ENCODE data around the gene CCS. TPM values are rescaled to one million over a fixed set of nuclear protein-coding genes. Genes with fewer than 3 reads are reported as not detected.
"Not testable (repeated sequence)": the region's sequence is repeated elsewhere in the genome, so short reads cannot be mapped to it uniquely, and the experiment has no call there.

CCS gene
- total and polyA plus RNA-seq, 2 experiments from 2014 or later, result 41.5 to 97.8 TPM

DNA sequence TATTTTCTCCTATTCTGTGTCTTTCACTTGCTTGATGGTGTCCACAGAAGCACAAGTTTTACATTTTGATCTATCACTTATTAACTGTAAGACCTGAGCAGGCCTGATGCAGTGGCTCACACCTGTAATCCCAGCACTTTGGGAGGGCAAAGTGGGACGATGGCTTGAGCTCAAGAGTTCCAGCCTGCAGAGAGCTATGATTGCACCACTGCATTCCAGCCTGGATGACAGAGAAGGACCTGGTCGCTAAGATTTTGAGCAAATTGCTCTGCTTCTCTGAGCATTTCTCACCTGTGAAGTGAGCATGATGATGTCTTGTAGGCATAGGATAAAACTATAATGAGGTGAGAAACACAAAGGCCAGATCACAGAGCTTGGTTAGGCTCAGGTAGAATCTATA, 6.8 kb upstream of the CCS start:
- Histone ChIP-seq H3K36me3 (replicated peaks; ENCODE audit: insufficient read depth, low read depth) (no peaks in the 10 kb centered on the region), H3K27ac (no peak overlapping the region), H2AFZ (no peak overlapping the region), H3K9me3 (ENCODE audit: low read depth) (no peaks in the 10 kb centered on the region), H3K4me1 (ENCODE audit: insufficient read depth) (no peaks in the 10 kb centered on the region), H3K79me2 (no peaks in the 10 kb centered on the region), H3K4me2 (no peak overlapping the region), H3K4me3 (no peak overlapping the region), H4K20me1 (ENCODE audit: insufficient read depth, poor library complexity, severe bottlenecking) (no peaks in the 10 kb centered on the region), H3K9me2 (replicated peaks; ENCODE audit: insufficient read depth) (no peaks in the 10 kb centered on the region), H3K27me3 (no peaks in the 10 kb centered on the region)
- DNase-seq (ENCODE audit: low spot score), result no peak
- WGBS (ENCODE audit: low lambda C conversion rate, missing lambda C conversion rate), result 44% methylated on average over 2 of the region's 2 CpGs
- TF ChIP-seq EZH2 (IDR thresholded peaks at IDR 0.05; ENCODE audit: borderline replicate concordance) (no peak), EZH2phosphoT487 (IDR thresholded peaks at IDR 0.05; ENCODE audit: low read depth, severe bottlenecking, unreplicated experiment) (no peak)
- TF ChIP-seq, protein P1, sequence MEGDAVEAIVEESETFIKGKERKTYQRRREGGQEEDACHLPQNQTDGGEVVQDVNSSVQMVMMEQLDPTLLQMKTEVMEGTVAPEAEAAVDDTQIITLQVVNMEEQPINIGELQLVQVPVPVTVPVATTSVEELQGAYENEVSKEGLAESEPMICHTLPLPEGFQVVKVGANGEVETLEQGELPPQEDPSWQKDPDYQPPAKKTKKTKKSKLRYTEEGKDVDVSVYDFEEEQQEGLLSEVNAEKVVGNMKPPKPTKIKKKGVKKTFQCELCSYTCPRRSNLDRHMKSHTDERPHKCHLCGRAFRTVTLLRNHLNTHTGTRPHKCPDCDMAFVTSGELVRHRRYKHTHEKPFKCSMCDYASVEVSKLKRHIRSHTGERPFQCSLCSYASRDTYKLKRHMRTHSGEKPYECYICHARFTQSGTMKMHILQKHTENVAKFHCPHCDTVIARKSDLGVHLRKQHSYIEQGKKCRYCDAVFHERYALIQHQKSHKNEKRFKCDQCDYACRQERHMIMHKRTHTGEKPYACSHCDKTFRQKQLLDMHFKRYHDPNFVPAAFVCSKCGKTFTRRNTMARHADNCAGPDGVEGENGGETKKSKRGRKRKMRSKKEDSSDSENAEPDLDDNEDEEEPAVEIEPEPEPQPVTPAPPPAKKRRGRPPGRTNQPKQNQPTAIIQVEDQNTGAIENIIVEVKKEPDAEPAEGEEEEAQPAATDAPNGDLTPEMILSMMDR (IDR thresholded peaks at IDR 0.05; ENCODE audit: poor library complexity), result no peak

DNA sequence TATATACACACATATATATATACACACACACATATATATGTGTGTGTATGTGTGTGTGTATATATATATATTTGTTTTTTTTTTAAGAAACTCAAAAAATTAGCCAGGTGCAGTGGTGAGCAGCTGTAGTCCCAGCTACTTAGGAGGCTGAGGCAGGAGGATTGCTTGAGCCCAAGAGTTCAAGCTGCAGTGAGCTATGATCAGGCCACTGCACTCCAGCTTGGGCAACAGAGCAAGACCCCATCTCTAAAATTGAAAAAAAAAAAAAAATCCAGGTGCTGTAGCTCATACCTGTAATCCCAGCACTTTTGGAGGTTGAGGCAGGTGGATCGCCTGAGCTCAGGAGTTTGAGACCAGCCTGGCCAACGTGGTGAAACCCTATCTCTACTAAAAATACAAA, 3.7 kb upstream of the CCS start:
- H3K9me3 ChIP-seq (ENCODE audit: low read depth); H3K9me2 ChIP-seq (replicated peaks; ENCODE audit: insufficient read depth); H2AFZ ChIP-seq; H3K4me2 ChIP-seq; H3K4me1 ChIP-seq (ENCODE audit: insufficient read depth); H3K27ac ChIP-seq; DNase-seq (ENCODE audit: low spot score); H4K20me1 ChIP-seq (ENCODE audit: insufficient read depth, poor library complexity, severe bottlenecking); H3K27me3 ChIP-seq; H3K4me3 ChIP-seq; H3K36me3 ChIP-seq (replicated peaks; ENCODE audit: insufficient read depth, low read depth): not testable (repeated sequence)
- 87% methylated on average over 2 of the region's 2 CpGs for WGBS (ENCODE audit: low lambda C conversion rate, missing lambda C conversion rate)
- H3K79me2 ChIP-seq, result peaks cover 20% of the 10 kb centered on the region

DNA sequence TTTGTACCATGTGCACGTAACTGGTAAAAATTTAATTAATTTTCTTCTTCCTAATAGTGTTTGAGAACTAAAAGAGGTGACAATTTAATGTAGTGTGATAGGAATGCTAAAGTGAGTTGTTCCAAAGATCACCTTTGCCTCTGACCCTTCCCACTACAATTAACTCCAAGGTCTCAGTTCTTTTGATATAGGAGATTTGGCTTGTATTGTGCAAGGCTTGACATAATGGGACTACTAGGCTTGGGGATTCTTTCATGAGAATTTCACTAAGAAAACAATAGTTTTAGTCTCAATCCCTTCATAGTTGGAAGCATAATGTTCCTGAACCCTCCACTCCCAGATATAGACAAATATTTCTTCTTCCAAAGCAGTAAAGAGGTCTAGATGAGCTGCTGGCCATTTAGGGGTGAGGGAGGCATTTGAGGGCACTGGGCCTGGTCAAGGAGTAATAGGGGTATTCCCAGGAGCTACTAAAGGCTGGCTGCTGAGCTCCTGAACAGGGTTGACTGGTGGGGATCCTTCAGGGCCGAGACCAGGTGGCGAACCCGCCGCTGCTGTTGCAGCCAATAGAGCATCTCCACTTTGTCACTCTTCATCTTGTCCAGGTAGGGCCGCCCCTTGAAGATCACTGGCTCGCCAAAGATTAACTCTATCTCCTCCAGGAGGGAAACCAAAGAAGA, 2.8 kb upstream of the CCS start:
- Histone ChIP-seq H3K9me3 (ENCODE audit: low read depth) (no peaks in the 10 kb centered on the region), H3K27ac (no peak overlapping the region), H3K9me2 (replicated peaks; ENCODE audit: insufficient read depth) (no peaks in the 10 kb centered on the region), H3K4me2 (no peak overlapping the region), H3K79me2 (peaks cover 21% of the 10 kb centered on the region), H4K20me1 (ENCODE audit: insufficient read depth, poor library complexity, severe bottlenecking) (no peaks in the 10 kb centered on the region), H3K4me1 (ENCODE audit: insufficient read depth) (peaks cover 8% of the 10 kb centered on the region), H3K4me3 (no peak overlapping the region), H2AFZ (no peak overlapping the region), H3K36me3 (replicated peaks; ENCODE audit: insufficient read depth, low read depth) (no peaks in the 10 kb centered on the region), H3K27me3 (no peaks in the 10 kb centered on the region)
- no peak for DNase-seq (ENCODE audit: low spot score)
- TF ChIP-seq EZH2phosphoT487 (IDR thresholded peaks at IDR 0.05; ENCODE audit: low read depth, severe bottlenecking, unreplicated experiment) (no peak), EZH2 (IDR thresholded peaks at IDR 0.05; ENCODE audit: borderline replicate concordance) (no peak)
- TF ChIP-seq, protein P1 (IDR thresholded peaks at IDR 0.05; ENCODE audit: poor library complexity), result no peak
- WGBS (ENCODE audit: low lambda C conversion rate, missing lambda C conversion rate), result 96% methylated on average over 7 of the region's 7 CpGs

DNA sequence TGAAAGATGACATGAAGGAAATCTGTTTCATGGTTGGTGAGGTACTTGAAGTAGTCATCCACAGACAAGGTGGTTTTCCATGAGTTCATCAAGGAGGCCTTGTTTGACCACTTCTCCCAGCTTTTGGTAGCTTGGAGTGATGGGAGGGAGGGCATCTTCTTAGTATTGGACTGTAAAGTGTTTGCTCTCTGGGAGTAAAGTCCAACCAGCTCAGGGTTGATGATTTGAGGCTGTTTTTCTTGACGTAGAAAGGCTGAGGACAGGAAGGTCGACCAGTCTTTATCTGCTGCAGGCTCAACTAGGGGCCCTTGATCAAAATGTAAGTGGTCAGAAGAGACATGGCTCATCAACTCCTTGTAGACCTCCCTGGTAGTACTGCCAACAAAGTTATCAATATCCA, 1.8 kb upstream of the CCS start:
- Histone ChIP-seq H4K20me1 (ENCODE audit: insufficient read depth, poor library complexity, severe bottlenecking) (no peaks in the 10 kb centered on the region), H3K9me3 (ENCODE audit: low read depth) (no peaks in the 10 kb centered on the region), H2AFZ (no peak overlapping the region), H3K9me2 (replicated peaks; ENCODE audit: insufficient read depth) (no peaks in the 10 kb centered on the region), H3K4me3 (no peak overlapping the region), H3K27me3 (no peaks in the 10 kb centered on the region), H3K4me2 (no peak overlapping the region), H3K36me3 (replicated peaks; ENCODE audit: insufficient read depth, low read depth) (no peaks in the 10 kb centered on the region), H3K79me2 (peaks cover 27% of the 10 kb centered on the region), H3K4me1 (ENCODE audit: insufficient read depth) (peaks cover 15% of the 10 kb centered on the region), H3K27ac (no peak overlapping the region)
- DNase-seq (ENCODE audit: low spot score), result no peak
- 67% methylated on average over 2 of the region's 2 CpGs for WGBS (ENCODE audit: low lambda C conversion rate, missing lambda C conversion rate)
- no peak for TF ChIP-seq EZH2 (IDR thresholded peaks at IDR 0.05; ENCODE audit: borderline replicate concordance)
- TF ChIP-seq, protein P1 (IDR thresholded peaks at IDR 0.05; ENCODE audit: poor library complexity), result no peak
- TF ChIP-seq EZH2phosphoT487 (IDR thresholded peaks at IDR 0.05; ENCODE audit: low read depth, severe bottlenecking, unreplicated experiment), result no peak

Measured in hepatocyte (in vitro differentiated cells).